ENCODE measurements around the gene ATG4C.
A peak's percentile ranks its signal among the peaks of the same experiment; 100 is the strongest.
"Not testable (repeated sequence)": the region's sequence is repeated elsewhere in the genome, so short reads cannot be mapped to it uniquely, and the experiment has no call there.

ATG4C gene

GRCh38 chr1:62774006-62774405 is 9.9 kb upstream of the ATG4C start:
- H3K27ac ChIP-seq: no peak overlapping the region
- no peak for DNase-seq (ENCODE audit: low read depth, low spot score)

DNA sequence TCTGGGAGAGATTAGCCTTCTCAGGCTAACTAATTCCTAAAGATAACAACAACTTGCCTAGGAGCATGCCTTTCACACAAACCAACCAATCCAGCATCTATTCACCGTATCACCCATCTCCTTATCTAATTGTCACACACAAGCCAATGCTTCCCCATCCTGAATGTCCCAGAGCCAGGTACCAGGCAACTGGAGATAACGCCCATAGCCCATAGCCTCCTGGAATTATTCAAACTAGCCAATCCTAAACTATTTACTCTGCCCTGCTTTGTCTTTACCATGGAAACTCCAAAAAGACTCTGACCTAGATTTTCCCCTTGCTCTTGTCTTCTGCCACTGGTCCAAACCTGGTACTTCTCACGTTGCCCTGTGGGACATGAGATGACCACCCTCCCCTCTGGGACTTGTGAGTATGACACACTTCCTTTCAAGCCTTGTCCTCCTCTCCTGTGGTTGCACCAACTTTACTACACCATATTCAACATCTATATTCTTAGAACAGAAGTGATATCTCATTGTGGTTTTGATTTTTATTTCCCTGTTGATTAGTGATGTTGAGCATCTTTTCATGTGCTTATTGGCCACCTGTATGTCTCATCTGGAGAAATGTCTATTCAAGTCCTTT is 8.8 kb upstream of the ATG4C start:
- no peak for DNase-seq (ENCODE audit: low read depth, low spot score)
- H3K27ac ChIP-seq: no peak overlapping the region

DNA sequence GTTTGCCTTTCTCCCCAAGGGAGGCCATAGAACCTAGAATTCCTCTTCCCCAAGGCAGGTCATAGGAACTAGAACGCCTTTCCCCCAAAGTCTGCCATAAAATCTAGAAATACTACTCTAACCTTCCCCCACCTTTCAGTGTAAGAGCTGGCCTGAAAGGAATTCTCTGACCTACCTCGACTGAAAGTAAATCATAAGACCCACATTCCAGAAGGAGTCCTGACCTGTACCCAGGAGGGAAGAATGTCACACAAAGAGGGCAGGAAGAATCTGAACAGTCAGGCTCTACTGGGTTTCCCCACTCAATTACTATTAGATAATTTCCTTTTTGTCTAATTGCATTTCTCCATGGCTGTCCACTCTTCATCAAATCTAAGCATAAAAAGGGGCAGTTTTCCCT is 5.7 kb upstream of the ATG4C start:
- no peak overlapping the region for H3K27ac ChIP-seq
- no peak for DNase-seq (ENCODE audit: low read depth, low spot score)

DNA sequence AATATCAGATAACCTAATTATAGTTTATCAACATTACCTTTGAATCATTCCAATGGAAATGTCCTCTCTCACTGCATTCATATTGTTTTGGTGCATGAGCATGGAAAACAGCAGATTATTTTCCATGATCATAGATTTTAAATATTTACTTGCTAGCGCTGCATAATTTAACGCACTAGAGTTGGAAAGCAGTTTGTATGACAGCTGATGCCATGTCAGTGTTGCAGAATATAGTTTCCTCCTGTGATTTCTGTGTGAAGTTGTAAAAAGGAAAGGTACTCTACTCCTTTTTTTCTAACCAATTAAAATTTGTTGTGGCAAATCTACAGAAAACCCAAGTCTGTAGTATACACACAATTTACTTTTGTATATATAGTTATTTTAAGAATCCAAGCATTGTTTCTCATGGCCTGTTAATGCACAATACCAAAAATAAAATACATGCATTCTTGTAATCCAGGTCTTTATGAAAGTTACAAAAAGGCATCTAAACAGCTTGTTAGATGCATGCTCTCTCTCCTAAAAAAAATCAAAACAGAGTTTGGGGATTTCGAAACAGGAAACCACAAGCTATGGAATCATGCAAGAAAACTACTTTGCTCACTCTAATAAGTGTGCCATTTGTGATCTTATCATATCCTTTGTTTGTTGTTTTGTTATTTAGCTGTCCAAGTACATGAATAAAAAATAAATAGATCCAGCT is 1.9 kb upstream of the ATG4C start:
- DNase-seq (ENCODE audit: low read depth, low spot score): no peak
- no peak overlapping the region for H3K27ac ChIP-seq

DNA sequence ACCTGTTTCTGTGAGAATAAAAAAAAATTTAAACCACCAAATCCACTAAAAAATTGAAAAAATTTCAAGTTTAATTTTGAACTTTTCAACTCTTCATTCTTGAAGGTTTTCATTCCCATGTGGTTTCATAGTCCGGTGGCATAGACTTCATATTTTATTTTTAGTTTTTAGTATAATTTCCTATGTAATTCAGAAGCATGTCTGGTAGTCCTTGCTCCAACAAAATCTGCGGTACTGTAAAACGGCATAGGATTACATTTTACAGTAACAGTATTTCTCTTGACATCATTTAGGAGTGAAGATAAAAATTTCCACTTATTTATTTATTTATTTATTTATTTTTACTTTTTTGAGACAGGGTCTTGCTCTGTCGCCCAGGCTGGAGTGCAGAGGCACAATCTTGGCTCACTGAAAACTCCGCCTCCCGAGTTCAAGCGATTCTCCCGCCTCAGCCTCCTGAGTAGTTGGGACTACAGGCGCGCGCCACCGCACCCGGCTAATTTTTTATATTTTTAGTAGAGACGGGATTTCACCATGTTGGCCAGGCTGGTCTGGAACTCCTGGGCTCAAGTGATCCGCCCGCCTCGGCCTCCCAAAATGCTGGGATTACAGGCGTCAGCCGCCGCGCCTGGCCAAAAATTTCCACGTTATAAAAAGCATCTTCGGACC is 1.3 kb upstream of the ATG4C start:
- H3K27ac ChIP-seq: not testable (repeated sequence)

GRCh38 chr1:62784509-62785365 is 805 bp downstream of the ATG4C start:
- peak overlapping the region; percentile 82 for H3K27ac ChIP-seq
- no peak for DNase-seq (ENCODE audit: low read depth, low spot score)

More for the DNA sequence above, 1.3 kb upstream of the ATG4C start:
- DNase-seq (ENCODE audit: low read depth, low spot score): not testable (repeated sequence)

GRCh38 chr1:62790716-62791115 is 6.8 kb downstream of the ATG4C start:
- H3K27ac ChIP-seq: no peak overlapping the region
- no peak for DNase-seq (ENCODE audit: low read depth, low spot score)

GRCh38 chr1:62794053-62794452 is 10.1 kb downstream of the ATG4C start:
- no peak overlapping the region for H3K27ac ChIP-seq
- DNase-seq (ENCODE audit: low read depth, low spot score): no peak

DNA sequence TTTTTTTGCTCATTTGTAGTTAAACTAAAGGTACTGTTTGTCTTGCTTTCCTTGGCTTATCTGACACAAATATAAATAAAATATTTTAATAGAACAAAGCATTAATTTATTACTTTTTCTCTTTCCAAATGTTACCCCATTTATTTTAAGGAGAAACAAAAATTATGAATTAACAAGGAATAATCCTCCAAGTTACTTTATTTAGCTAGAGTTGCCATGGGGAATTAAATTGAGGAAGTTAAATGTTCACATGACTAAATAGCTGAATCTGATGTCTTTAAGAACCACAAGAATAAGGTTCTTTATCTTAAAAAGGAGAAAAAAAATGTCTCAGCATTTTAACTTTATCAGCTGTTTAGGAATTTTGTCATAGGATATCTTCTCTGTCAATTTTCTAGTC is 12.3 kb downstream of the ATG4C start:
- no peak overlapping the region for H3K27ac ChIP-seq
- no peak for DNase-seq (ENCODE audit: low read depth, low spot score)

GRCh38 chr1:62799688-62800087 is 15.8 kb downstream of the ATG4C start:
- no peak overlapping the region for H3K27ac ChIP-seq
- no peak for DNase-seq (ENCODE audit: low read depth, low spot score)

DNA sequence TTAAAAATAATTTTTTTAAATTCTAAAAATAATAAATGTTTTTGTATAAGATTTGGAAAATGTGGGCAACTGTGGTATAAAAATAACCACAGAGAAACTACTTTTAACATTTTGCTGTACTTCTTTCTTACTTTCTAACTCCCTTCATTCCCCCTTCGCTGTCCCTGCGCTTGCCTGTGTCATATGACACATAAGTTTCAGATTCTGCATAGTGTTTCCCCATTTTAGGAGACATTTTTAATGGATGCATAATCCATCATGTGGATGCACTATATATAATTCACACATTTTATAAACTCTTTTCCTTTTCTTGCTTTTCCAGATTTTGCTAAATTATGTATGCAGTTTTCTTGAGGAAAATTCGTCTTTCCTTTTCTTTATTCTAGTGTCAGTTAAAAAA is 16.3 kb downstream of the ATG4C start:
- DNase-seq (ENCODE audit: low read depth, low spot score): no peak
- no peak overlapping the region for H3K27ac ChIP-seq

GRCh38 chr1:62800825-62801306 is 16.9 kb downstream of the ATG4C start:
- DNase-seq (ENCODE audit: low read depth, low spot score): no peak
- H3K27ac ChIP-seq: no peak overlapping the region

DNA sequence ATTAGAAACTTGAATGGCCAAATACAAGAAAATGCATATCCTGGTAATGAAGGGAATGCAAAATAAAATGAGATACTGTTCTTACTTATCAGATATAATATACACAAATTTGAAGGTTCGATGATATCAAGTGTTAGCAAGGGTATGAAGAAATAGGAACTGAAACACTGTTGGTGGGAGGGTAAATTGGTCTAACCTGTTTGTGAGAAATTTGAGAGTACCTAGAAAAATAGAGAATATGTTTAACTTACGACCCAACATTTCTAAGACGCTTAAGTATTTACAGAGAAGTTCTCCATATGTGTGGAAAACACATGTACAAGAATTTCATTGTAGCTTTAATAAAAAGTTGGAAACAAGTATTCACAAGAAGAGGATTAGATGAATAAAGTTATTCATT is 25.9 kb downstream of the ATG4C start:
- DNase-seq (ENCODE audit: low read depth, low spot score): no peak
- H3K27ac ChIP-seq: no peak overlapping the region

DNA sequence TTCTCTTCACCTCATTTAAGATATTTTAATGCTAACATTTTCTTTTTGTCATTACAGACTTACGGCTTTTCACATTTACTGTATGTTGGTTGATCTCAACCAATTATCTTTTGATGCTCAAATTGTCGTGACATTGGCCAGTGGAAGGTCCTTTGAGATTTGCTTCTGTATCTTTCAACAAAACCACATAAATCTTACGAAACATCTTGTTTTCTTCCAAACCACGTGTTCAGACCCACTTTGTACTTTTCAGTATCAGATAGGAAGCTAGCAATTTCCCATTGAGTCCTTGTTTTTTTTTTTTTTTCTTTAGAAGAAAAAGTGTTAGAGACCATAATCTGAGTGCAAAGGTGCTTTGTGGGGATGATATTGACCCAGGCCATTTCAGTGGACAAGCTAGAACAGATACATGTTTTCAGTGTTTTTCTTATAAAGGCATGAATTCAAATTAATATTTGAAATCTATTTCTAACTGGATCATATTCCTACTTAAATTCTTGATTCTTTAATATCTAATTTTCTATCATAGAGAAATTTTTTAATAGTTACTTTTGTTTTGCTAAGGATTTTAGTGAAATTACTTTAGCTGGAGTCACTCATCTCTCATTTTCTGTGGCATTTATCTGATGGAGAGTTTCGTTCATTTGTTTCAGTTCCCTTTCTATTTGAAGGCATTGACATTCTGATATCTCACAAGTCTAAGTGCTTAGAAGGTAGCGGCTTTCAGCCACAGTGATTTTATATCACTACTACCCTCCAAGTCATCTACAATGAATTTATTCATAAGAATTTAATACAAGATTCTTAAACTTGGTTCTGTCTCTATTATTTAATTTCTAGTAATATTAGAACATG is 26.7 kb downstream of the ATG4C start:
- no peak overlapping the region for H3K27ac ChIP-seq
- no peak for DNase-seq (ENCODE audit: low read depth, low spot score)

- DNase-seq (ENCODE audit: low read depth, low spot score): no peak
- H3K27ac ChIP-seq: no peak overlapping the region
Measured at GRCh38 chr1:62823556-62823955, 39.6 kb downstream of the ATG4C start.

- no peak overlapping the region for H3K27ac ChIP-seq
- no peak for DNase-seq (ENCODE audit: low read depth, low spot score)
Measured at GRCh38 chr1:62826901-62827300, 43.0 kb downstream of the ATG4C start.

DNA sequence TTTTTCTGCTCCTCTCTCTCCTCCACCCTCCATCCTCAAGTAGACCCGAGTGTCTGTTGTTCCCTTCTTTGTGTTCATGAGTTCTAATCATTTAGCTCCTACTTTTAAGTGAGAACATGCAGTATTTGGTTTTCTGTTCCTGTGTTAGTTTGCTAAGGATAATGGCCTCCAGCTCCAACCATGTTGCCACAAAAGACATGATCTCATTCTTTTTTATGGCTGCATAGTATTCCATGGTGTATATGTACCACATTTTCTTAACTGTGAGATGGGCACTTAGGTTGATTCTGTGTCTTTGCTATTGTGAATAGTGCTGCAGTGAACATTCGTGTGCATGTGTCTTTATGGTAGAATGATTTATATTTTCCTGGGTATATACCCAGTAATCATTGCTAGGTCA is 43.9 kb downstream of the ATG4C start:
- DNase-seq (ENCODE audit: low read depth, low spot score); H3K27ac ChIP-seq: not testable (repeated sequence)

GRCh38 chr1:62832276-62832675 is 48.3 kb downstream of the ATG4C start:
- no peak for DNase-seq (ENCODE audit: low read depth, low spot score)
- no peak overlapping the region for H3K27ac ChIP-seq

GRCh38 chr1:62833529-62833928 is 49.6 kb downstream of the ATG4C start:
- H3K27ac ChIP-seq: no peak overlapping the region
- no peak for DNase-seq (ENCODE audit: low read depth, low spot score)

All from epithelial cell of prostate (primary cell).